HepG2 (cell line): Measurements from ENCODE around the gene DOC2A. TPM values are rescaled to one million over a fixed set of nuclear protein-coding genes. Genes with fewer than 3 reads are reported as not detected.
A peak's percentile ranks its signal among the peaks of the same experiment; 100 is the strongest.

Experiments used
- GABPB1 ChIP-seq: IDR thresholded peaks from 2 replicates; pipeline ENCODE4 v1.6.1; 2016; ENCODE audit warnings: mild to moderate bottlenecking, missing genetic modification reagents, moderate library complexity, missing compliant biosample characterization
- HDAC6 ChIP-seq: fragments of 200-600 bp; sonication (generic); IDR thresholded peaks from 2 replicates; pipeline ENCODE4 v1.7.0; 2017; ENCODE audit warnings: mild to moderate bottlenecking, antibody characterized with exemption, low read length, low read depth
- JUN ChIP-seq: sonication (generic); formaldehyde crosslinking; IDR thresholded peaks from 2 replicates; pipeline ENCODE4 v1.4.0; 2020; ENCODE audit warnings: mild to moderate bottlenecking, missing genetic modification reagents
- NCOA5 ChIP-seq: sonication (generic); formaldehyde crosslinking; IDR thresholded peaks from 2 replicates; pipeline ENCODE4 v1.4.0; 2020; ENCODE audit warnings: missing genetic modification reagents
- SALL1 ChIP-seq: sonication (generic); formaldehyde crosslinking; IDR thresholded peaks from 2 replicates; pipeline ENCODE4 v1.8.0; 2022; ENCODE audit warnings: mild to moderate bottlenecking, missing genetic modification reagents
- SKI ChIP-seq: fragments of 450-650 bp; IDR thresholded peaks from one replicate; pipeline ENCODE4 v1.6.1; 2018; ENCODE audit warnings: mild to moderate bottlenecking; ENCODE audit not compliant: partially characterized antibody
- THAP11 ChIP-seq: IDR thresholded peaks from 2 replicates; pipeline ENCODE4 v1.6.1; 2016; ENCODE audit warnings: missing biosample characterization, missing genetic modification reagents
- ZNF264 ChIP-seq: sonication (generic); formaldehyde crosslinking; IDR thresholded peaks from 2 replicates; pipeline ENCODE4 v1.4.0; 2020; ENCODE audit warnings: missing genetic modification reagents
- ZNF331 ChIP-seq: sonication (generic); formaldehyde crosslinking; IDR thresholded peaks from 2 replicates; pipeline ENCODE4 v1.4.0; 2020; ENCODE audit warnings: missing genetic modification reagents
- ZNF510 ChIP-seq: sonication (generic); formaldehyde crosslinking; IDR thresholded peaks from 2 replicates; pipeline ENCODE4 v1.4.0; 2020; ENCODE audit warnings: low read depth, mild to moderate bottlenecking, missing genetic modification reagents
- ZNF674 ChIP-seq: sonication (generic); formaldehyde crosslinking; IDR thresholded peaks from 2 replicates; pipeline ENCODE4 v1.5.0; 2020; ENCODE audit warnings: low read depth, mild to moderate bottlenecking, missing genetic modification reagents
- polyA plus RNA-seq, 8 experiments: library from polyadenylated mRNA; depleted of rRNA in 3 of 8; stranded (reverse) in 7 of 8; unstranded in 1 of 8; fragments of >200 nt; fragmentation: Illumina TruSeq in 4 of 8; extraction: Trizol in 4 of 8; gene quantifications; 2 replicates each; pipeline versions ENCODE4 v1.2.1 to v1.2.3, GENCODE V29; 2011 to 2016; ENCODE audit warnings: low read depth in 4 of 8, missing spikeins in 1 of 8, mixed read lengths in 1 of 8; ENCODE audit not compliant: insufficient read depth in 1 of 8
- total RNA-seq, 5 experiments: library from RNA; depleted of rRNA; stranded (reverse); fragments of >200 nt; fragmentation: Illumina TruSeq; extraction: Trizol; gene quantifications; 2 replicates each; pipeline ENCODE4 v1.2.3, GENCODE V29; 2016; ENCODE audit warnings: low read depth in 1 of 5
- TF ChIP-seq, protein P1 (sequence below): sonication (generic); formaldehyde crosslinking; IDR thresholded peaks from 2 replicates; pipeline ENCODE4 v1.4.0; 2020; ENCODE audit warnings: missing genetic modification reagents, low read depth, mild to moderate bottlenecking, borderline replicate concordance
- TF ChIP-seq, protein P2 (sequence below), 2 experiments: sonication (generic) in 1 of 2; formaldehyde crosslinking in 1 of 2; IDR thresholded peaks; 2 replicates each; pipeline versions ENCODE4 v1.4.0 to v1.6.1; 2018 to 2020; ENCODE audit warnings: missing genetic modification reagents in 2 of 2, borderline replicate concordance in 1 of 2, low read depth in 1 of 2, mild to moderate bottlenecking in 1 of 2, missing biosample characterization in 1 of 2
- TF ChIP-seq, protein P3 (sequence below): IDR thresholded peaks from 2 replicates; pipeline ENCODE4 v1.6.1; 2016; ENCODE audit warnings: low read depth, missing genetic modification reagents, missing compliant biosample characterization
- TF ChIP-seq, protein P4 (sequence below): sonication (generic); formaldehyde crosslinking; IDR thresholded peaks from 2 replicates; pipeline ENCODE4 v1.5.1; 2020; ENCODE audit warnings: mild to moderate bottlenecking, missing genetic modification reagents

Gene DOC2A
- total and polyA plus RNA-seq, 2 of the 13 experiments (the other 11 are each of a cell fraction or from before 2014, with no cell fraction given): 0.15 to 0.55 TPM

DNA sequence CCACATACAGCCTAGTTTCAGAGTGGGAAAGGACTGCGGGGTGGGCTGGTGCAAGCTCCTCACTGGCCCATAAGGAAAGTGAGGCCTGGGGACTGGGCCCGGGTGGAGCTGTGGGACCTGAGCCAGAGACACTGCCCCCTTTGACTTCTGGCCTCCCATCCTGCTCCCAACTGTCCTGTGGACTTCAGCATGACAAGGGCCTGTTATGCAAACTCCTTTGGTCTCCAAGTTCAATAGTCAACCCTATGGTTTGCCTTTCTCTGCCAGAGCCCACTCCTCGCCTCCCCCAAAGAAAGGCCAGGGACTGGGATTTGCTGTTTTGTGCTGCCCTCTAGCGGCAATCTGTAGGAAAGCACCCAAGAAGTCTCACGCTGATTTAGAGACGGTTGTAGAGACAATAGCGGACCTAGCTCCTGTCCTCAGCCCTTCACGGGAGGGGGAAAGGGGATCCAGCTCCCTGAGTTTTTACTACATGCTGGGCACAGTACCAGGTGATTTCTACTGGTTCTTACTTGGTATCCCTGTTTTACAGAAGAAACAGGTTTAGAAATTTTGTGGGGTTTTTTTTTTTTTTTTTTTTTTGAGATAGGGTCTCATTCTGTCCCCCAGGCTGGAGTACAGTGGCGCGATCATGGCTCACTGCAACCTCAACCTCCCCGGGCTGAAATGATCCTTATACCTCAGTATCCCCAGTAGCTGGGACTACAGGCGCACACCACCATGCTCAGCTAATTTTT, 21.4 kb upstream of the DOC2A start (continued):
- TF ChIP-seq THAP11 (CRISPR knock-in tag) (peak; percentile 66; the same call in 1 of the 2 replicates), ZNF264 (no peak), GABPB1 (CRISPR knock-in tag) (0 out of 2 replicates have a peak, but pooled peaks have one; percentile 13), NCOA5 (no peak), ZNF510 (CRISPR knock-in tag) (no peak), ZNF674 (CRISPR knock-in tag) (no peak), ZNF331 (CRISPR knock-in tag) (peak; percentile 57; the same call in 1 of the 2 replicates), SKI (peak; percentile 10), HDAC6 (no peak), SALL1 (CRISPR knock-in tag) (peak; percentile 38; the same call in 1 of the 2 replicates), JUN (CRISPR knock-in tag) (no peak)
- TF ChIP-seq, protein P1, sequence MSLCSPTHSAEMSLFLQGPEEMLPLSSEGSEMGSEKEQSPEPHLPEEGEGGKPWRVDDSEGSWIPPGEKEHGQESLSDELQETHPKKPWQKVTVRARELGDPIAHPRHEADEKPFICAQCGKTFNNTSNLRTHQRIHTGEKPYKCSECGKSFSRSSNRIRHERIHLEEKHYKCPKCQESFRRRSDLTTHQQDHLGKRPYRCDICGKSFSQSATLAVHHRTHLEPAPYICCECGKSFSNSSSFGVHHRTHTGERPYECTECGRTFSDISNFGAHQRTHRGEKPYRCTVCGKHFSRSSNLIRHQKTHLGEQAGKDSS (CRISPR knock-in tag): peak; percentile 57; the same call in 1 of the 2 replicates
- TF ChIP-seq, protein P2, sequence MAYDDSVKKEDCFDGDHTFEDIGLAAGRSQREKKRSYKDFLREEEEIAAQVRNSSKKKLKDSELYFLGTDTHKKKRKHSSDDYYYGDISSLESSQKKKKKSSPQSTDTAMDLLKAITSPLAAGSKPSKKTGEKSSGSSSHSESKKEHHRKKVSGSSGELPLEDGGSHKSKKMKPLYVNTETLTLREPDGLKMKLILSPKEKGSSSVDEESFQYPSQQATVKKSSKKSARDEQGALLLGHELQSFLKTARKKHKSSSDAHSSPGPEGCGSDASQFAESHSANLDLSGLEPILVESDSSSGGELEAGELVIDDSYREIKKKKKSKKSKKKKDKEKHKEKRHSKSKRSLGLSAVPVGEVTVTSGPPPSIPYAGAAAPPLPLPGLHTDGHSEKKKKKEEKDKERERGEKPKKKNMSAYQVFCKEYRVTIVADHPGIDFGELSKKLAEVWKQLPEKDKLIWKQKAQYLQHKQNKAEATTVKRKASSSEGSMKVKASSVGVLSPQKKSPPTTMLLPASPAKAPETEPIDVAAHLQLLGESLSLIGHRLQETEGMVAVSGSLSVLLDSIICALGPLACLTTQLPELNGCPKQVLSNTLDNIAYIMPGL (CRISPR knock-in tag; IDR thresholded peaks at IDR 0.05; ENCODE audit: borderline replicate concordance in 1 of 2, low read depth in 1 of 2): peak; percentile 64 to 84; a peak in 3 of 4 replicates
- TF ChIP-seq, protein P3, sequence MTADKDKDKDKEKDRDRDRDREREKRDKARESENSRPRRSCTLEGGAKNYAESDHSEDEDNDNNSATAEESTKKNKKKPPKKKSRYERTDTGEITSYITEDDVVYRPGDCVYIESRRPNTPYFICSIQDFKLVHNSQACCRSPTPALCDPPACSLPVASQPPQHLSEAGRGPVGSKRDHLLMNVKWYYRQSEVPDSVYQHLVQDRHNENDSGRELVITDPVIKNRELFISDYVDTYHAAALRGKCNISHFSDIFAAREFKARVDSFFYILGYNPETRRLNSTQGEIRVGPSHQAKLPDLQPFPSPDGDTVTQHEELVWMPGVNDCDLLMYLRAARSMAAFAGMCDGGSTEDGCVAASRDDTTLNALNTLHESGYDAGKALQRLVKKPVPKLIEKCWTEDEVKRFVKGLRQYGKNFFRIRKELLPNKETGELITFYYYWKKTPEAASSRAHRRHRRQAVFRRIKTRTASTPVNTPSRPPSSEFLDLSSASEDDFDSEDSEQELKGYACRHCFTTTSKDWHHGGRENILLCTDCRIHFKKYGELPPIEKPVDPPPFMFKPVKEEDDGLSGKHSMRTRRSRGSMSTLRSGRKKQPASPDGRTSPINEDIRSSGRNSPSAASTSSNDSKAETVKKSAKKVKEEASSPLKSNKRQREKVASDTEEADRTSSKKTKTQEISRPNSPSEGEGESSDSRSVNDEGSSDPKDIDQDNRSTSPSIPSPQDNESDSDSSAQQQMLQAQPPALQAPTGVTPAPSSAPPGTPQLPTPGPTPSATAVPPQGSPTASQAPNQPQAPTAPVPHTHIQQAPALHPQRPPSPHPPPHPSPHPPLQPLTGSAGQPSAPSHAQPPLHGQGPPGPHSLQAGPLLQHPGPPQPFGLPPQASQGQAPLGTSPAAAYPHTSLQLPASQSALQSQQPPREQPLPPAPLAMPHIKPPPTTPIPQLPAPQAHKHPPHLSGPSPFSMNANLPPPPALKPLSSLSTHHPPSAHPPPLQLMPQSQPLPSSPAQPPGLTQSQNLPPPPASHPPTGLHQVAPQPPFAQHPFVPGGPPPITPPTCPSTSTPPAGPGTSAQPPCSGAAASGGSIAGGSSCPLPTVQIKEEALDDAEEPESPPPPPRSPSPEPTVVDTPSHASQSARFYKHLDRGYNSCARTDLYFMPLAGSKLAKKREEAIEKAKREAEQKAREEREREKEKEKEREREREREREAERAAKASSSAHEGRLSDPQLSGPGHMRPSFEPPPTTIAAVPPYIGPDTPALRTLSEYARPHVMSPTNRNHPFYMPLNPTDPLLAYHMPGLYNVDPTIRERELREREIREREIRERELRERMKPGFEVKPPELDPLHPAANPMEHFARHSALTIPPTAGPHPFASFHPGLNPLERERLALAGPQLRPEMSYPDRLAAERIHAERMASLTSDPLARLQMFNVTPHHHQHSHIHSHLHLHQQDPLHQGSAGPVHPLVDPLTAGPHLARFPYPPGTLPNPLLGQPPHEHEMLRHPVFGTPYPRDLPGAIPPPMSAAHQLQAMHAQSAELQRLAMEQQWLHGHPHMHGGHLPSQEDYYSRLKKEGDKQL (CRISPR knock-in tag): no peak
- TF ChIP-seq, protein P4, sequence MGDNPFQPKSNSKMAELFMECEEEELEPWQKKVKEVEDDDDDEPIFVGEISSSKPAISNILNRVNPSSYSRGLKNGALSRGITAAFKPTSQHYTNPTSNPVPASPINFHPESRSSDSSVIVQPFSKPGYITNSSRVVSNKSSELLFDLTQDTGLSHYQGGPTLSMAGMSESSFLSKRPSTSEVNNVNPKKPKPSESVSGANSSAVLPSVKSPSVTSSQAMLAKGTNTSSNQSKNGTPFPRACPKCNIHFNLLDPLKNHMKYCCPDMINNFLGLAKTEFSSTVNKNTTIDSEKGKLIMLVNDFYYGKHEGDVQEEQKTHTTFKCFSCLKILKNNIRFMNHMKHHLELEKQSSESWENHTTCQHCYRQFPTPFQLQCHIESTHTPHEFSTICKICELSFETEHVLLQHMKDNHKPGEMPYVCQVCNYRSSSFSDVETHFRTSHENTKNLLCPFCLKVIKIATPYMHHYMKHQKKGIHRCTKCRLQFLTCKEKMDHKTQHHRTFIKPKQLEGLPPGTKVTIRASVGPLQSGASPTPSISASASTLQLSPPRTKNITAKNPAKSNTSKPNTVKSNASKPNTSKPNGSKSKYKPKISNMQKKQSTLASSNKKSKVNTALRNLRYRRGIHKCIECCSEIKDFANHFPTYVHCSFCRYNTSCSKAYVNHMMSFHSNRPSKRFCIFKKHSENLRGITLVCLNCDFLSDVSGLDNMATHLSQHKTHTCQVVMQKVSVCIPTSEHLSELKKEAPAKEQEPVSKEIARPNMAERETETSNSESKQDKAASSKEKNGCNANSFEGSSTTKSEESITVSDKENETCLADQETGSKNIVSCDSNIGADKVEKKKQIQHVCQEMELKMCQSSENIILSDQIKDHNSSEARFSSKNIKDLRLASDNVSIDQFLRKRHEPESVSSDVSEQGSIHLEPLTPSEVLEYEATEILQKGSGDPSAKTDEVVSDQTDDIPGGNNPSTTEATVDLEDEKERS (CRISPR knock-in tag): 0 out of 2 replicates have a peak, but pooled peaks have one; percentile 37
